ENCODE data around the gene SBF2. TPM values are rescaled to one million over a fixed set of nuclear protein-coding genes. Genes with fewer than 3 reads are reported as not detected.
A peak's percentile ranks its signal among the peaks of the same experiment; 100 is the strongest.

The SBF2 gene
- total RNA-seq, 1 experiment from 2014 or later, result 30.2 TPM

GRCh38 chr11:9880657-9881056 is 413.4 kb downstream of the SBF2 start:
- H3K23me2 ChIP-seq (ENCODE audit: insufficient read length, low read depth, low read length, poor library complexity, severe bottlenecking), result no peaks in the 10 kb centered on the region
- no peak overlapping the region for H3K27ac ChIP-seq (ENCODE audit: insufficient read length, low read depth, low read length)
- peak overlapping the region in 1 of 3 experiments; percentile 16; a peak in 1 of 7 replicates for H3K27ac Mint-ChIP-seq
- H3K79me2 ChIP-seq (ENCODE audit: insufficient read depth, low read length), result no peaks in the 10 kb centered on the region
- H2BK20ac ChIP-seq (ENCODE audit: low read depth, low read length, poor library complexity, severe bottlenecking), result no peak overlapping the region
- no peak overlapping the region for H3K4me2 ChIP-seq (ENCODE audit: insufficient read depth, insufficient read length, low read length)
- peaks cover 11 to 15% of the 10 kb centered on the region in 2 experiments for H3K4me1 Mint-ChIP-seq
- H3K79me1 ChIP-seq (ENCODE audit: insufficient read depth, low read depth, low read length, poor library complexity, severe bottlenecking), result no peaks in the 10 kb centered on the region
- H3K36me3 Mint-ChIP-seq (ENCODE audit: insufficient read depth in 1 of 3, low read depth in 3 of 3), result peaks cover 4 to 8% (median 8%) of the 10 kb centered on the region in 3 experiments; a peak in 4 of 7 replicates
- no peak overlapping the region for H3K56ac ChIP-seq (ENCODE audit: insufficient read length, low read depth, low read length)
- H2BK5ac ChIP-seq (ENCODE audit: insufficient read length, low read length), result no peak overlapping the region
- H4K5ac ChIP-seq (ENCODE audit: insufficient read length, low read depth, low read length), result no peak overlapping the region
- H3T11ph ChIP-seq (ENCODE audit: low read length), result no peak overlapping the region
- no peak for DNase-seq
- no peak overlapping the region for H3K9ac ChIP-seq (ENCODE audit: extremely low read depth, insufficient read length, low read length)
- H3K23ac ChIP-seq (ENCODE audit: insufficient read length, low read depth, low read length), result no peak overlapping the region
- no peak overlapping the region for H4K91ac ChIP-seq (ENCODE audit: insufficient read length, low read depth, low read length)
- H2AK5ac ChIP-seq (ENCODE audit: insufficient read length, low read length), result no peak overlapping the region
- H4K20me1 ChIP-seq (ENCODE audit: control insufficient read depth, insufficient read depth, insufficient read length), result no peaks in the 10 kb centered on the region
- no peaks in the 10 kb centered on the region; a peak in 2 of 5 replicates for H3K9me3 Mint-ChIP-seq
- H3K4ac ChIP-seq (ENCODE audit: low read depth, low read length), result no peak overlapping the region
- H2BK12ac ChIP-seq (ENCODE audit: insufficient read length, low read depth, low read length), result no peak overlapping the region
- H3K4me3 Mint-ChIP-seq, result no peak overlapping the region
- no peak overlapping the region for H3K14ac ChIP-seq (ENCODE audit: insufficient read depth, low read length)
- no CpG with 5 or more reads among the region's 2 CpGs for WGBS (ENCODE audit: extremely low coverage, insufficient read length, low lambda C conversion rate)
- no peak overlapping the region for H2BK120ac ChIP-seq (ENCODE audit: low read depth, low read length, poor library complexity, severe bottlenecking)
- no peak overlapping the region for H3K18ac ChIP-seq (ENCODE audit: insufficient read length, low read depth, low read length)
- no peaks in the 10 kb centered on the region for H3K27me3 Mint-ChIP-seq (ENCODE audit: low read depth)
- H3K27me3 ChIP-seq (ENCODE audit: insufficient read depth, low read length), result no peaks in the 10 kb centered on the region
- no peak overlapping the region for H4K8ac ChIP-seq (replicated peaks; ENCODE audit: insufficient read length, low read depth, low read length)
- H2BK15ac ChIP-seq (ENCODE audit: low read depth, low read length), result no peak overlapping the region
- no peak for TF ChIP-seq CTCF (conservative IDR thresholded peaks at IDR 0.05)
- H2AFZ ChIP-seq (ENCODE audit: low read length), result no peak overlapping the region
- H3K9me3 ChIP-seq (ENCODE audit: control insufficient read depth, low read depth, low read length), result no peaks in the 10 kb centered on the region
- H3K4me1 ChIP-seq (ENCODE audit: insufficient read depth, low read length), result 0 out of 2 replicates have a peak, but pooled peaks cover under 1% of the 10 kb centered on the region

Measured in H9 (cell line).